HepG2 (cell line): Measurements from ENCODE around the gene IPO5. TPM values are rescaled to one million over a fixed set of nuclear protein-coding genes. Genes with fewer than 3 reads are reported as not detected.

Experiments used
- AFF4 ChIP-seq: sonication (generic); formaldehyde crosslinking; IDR thresholded peaks from 2 replicates; pipeline ENCODE4 v1.4.0; 2020; ENCODE audit warnings: missing genetic modification reagents
- ATF7 ChIP-seq, 2 experiments: fragments of 450-650 bp in 1 of 2; sonication (generic) in 1 of 2; formaldehyde crosslinking in 1 of 2; IDR thresholded peaks; 2 replicates each; pipeline versions ENCODE4 v1.4.0 to v1.6.1; 2016 to 2020; ENCODE audit warnings: antibody characterized with exemption in 1 of 2, mild to moderate bottlenecking in 1 of 2, missing genetic modification reagents in 1 of 2
- BHLHE40 ChIP-seq: IDR thresholded peaks from 2 replicates; pipeline ENCODE4 v1.6.1; 2011; ENCODE audit warnings: low read length, improper control_type of control experiment
- KAT2B ChIP-seq: fragments of 150-350 bp; IDR thresholded peaks from 2 replicates; pipeline ENCODE4 v1.6.1; 2014; ENCODE audit warnings: low read depth, low read length, borderline replicate concordance
- NFE2L2 ChIP-seq: fragments of 150-350 bp; IDR thresholded peaks from 2 replicates; pipeline ENCODE4 v1.6.1; 2014; ENCODE audit warnings: low read length
- NR3C1 ChIP-seq: sonication (generic); formaldehyde crosslinking; IDR thresholded peaks from 2 replicates; pipeline ENCODE4 v1.4.0; 2020; ENCODE audit warnings: missing genetic modification reagents
- PATZ1 ChIP-seq: sonication (generic); formaldehyde crosslinking; IDR thresholded peaks from 2 replicates; pipeline ENCODE4 v1.4.0; 2020; ENCODE audit warnings: missing genetic modification reagents
- PRDM10 ChIP-seq: sonication (generic); formaldehyde crosslinking; IDR thresholded peaks from 2 replicates; pipeline ENCODE4 v1.4.0; 2020; ENCODE audit warnings: low read depth, missing genetic modification reagents
- SRSF9 ChIP-seq: fragments of 200-400 bp; formaldehyde crosslinking; IDR thresholded peaks from 2 replicates; pipeline ENCODE4 v1.6.1; 2018; ENCODE audit warnings: borderline replicate concordance, mild to moderate bottlenecking, low read depth, low read length; ENCODE audit not compliant: insufficient read depth, poor library complexity, severe bottlenecking
- ZBTB1 ChIP-seq: sonication (generic); formaldehyde crosslinking; IDR thresholded peaks from 2 replicates; pipeline ENCODE4 v1.4.0; 2020; ENCODE audit warnings: missing genetic modification reagents, borderline replicate concordance
- ZBTB46 ChIP-seq: sonication (generic); formaldehyde crosslinking; IDR thresholded peaks from 2 replicates; pipeline ENCODE4 v1.4.0; 2020; ENCODE audit warnings: mild to moderate bottlenecking, missing genetic modification reagents, borderline replicate concordance
- ZNF430 ChIP-seq: sonication (generic); formaldehyde crosslinking; IDR thresholded peaks from 2 replicates; pipeline ENCODE4 v1.9.0; 2021; ENCODE audit warnings: mild to moderate bottlenecking, missing genetic modification reagents
- ZNF841 ChIP-seq: sonication (generic); formaldehyde crosslinking; IDR thresholded peaks from 2 replicates; pipeline ENCODE4 v1.8.1; 2023; ENCODE audit warnings: missing genetic modification reagents, borderline replicate concordance
- polyA plus RNA-seq, 8 experiments: library from polyadenylated mRNA; depleted of rRNA in 3 of 8; stranded (reverse) in 7 of 8; unstranded in 1 of 8; fragments of >200 nt; fragmentation: Illumina TruSeq in 4 of 8; extraction: Trizol in 4 of 8; gene quantifications; 2 replicates each; pipeline versions ENCODE4 v1.2.1 to v1.2.3, GENCODE V29; 2011 to 2016; ENCODE audit warnings: low read depth in 4 of 8, missing spikeins in 1 of 8, mixed read lengths in 1 of 8; ENCODE audit not compliant: insufficient read depth in 1 of 8
- total RNA-seq, 5 experiments: library from RNA; depleted of rRNA; stranded (reverse); fragments of >200 nt; fragmentation: Illumina TruSeq; extraction: Trizol; gene quantifications; 2 replicates each; pipeline ENCODE4 v1.2.3, GENCODE V29; 2016; ENCODE audit warnings: low read depth in 1 of 5
- TF ChIP-seq, protein P1 (sequence below): IDR thresholded peaks from 2 replicates; pipeline ENCODE4 v1.6.1; 2016; ENCODE audit warnings: mild to moderate bottlenecking
- TF ChIP-seq, protein P2 (sequence below): sonication (generic); formaldehyde crosslinking; IDR thresholded peaks from 2 replicates; pipeline ENCODE4 v1.5.1; 2020; ENCODE audit warnings: missing genetic modification reagents, mild to moderate bottlenecking, borderline replicate concordance

IPO5 gene
- total and polyA plus RNA-seq, 2 of the 13 experiments (the other 11 are each of a cell fraction or from before 2014, with no cell fraction given), result 155 to 242 TPM

DNA sequence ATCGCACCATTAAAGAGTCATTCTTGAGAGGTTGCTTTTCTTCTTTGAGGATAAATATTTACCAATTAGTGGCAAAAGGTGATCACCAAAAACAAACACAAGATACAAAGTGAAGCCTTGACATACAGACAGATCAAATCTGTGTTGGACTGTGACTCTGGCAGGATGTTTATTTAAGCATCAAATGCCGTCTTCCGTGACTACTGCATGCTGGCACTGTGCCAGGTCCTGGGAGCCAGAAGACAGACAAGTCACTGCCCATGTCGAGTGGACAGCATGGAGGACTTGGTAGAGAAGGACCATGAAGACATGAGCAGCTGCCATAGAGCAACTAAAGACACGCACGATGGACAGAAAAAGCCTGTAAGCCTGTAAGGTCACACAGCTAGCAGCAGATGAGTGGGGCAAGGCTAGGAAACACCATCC lies 96.6 kb downstream of the IPO5 start (continued):
- TF ChIP-seq ZBTB1 (peak; percentile 72; the same call in 1 of the 2 replicates), ZNF430 (CRISPR knock-in tag) (0 out of 2 replicates have a peak, but pooled peaks have one; percentile 60), PRDM10 (no peak), BHLHE40 (no peak), ZNF841 (CRISPR knock-in tag) (no peak), NR3C1 (CRISPR knock-in tag) (no peak), PATZ1 (no peak), SRSF9 (no peak), NFE2L2 (no peak), ZBTB46 (CRISPR knock-in tag) (no peak), ATF7 (IDR thresholded peaks at IDR 0.05) (no peak), ATF7 (CRISPR knock-in tag; IDR thresholded peaks at IDR 0.05) (no peak), AFF4 (no peak), KAT2B (no peak)
- TF ChIP-seq, protein P1, sequence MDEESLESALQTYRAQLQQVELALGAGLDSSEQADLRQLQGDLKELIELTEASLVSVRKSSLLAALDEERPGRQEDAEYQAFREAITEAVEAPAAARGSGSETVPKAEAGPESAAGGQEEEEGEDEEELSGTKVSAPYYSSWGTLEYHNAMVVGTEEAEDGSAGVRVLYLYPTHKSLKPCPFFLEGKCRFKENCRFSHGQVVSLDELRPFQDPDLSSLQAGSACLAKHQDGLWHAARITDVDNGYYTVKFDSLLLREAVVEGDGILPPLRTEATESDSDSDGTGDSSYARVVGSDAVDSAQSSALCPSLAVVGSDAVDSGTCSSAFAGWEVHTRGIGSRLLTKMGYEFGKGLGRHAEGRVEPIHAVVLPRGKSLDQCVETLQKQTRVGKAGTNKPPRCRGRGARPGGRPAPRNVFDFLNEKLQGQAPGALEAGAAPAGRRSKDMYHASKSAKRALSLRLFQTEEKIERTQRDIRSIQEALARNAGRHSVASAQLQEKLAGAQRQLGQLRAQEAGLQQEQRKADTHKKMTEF (CRISPR knock-in tag), result peak; percentile 86
- TF ChIP-seq, protein P2, sequence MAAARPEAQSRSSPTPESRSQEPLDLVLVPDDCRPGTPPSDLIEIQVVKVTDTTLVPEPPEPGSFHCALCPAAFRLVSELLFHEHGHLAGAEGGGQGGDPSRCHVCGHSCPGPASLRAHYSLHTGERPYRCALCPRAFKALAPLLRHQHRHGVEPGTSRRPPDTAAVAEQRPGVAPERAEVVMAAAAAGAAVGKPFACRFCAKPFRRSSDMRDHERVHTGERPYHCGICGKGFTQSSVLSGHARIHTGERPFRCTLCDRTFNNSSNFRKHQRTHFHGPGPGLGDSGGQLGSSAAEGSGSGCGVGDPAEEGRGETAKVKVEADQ, result 0 out of 2 replicates have a peak, but pooled peaks have one; percentile 28
